ENCODE data around the gene GRIP1. TPM values are rescaled to one million over a fixed set of nuclear protein-coding genes. Genes with fewer than 3 reads are reported as not detected.

The GRIP1 gene
- total RNA-seq, 1 donor = under 0.01 TPM

- no peaks in the 10 kb centered on the region for H3K9me3 ChIP-seq (ENCODE audit: low read depth, low read length)
- no peaks in the 10 kb centered on the region for H3K4me1 ChIP-seq (ENCODE audit: insufficient read depth, low read length)
- no peaks in the 10 kb centered on the region for H3K27me3 ChIP-seq (ENCODE audit: insufficient read depth, low read length)
- no peak overlapping the region for H2AFZ ChIP-seq (ENCODE audit: low read length)
- no peak overlapping the region for H3K4me3 ChIP-seq (ENCODE audit: insufficient read depth, low read length)
- H3K4me2 ChIP-seq (ENCODE audit: insufficient read depth, low read length) = no peak overlapping the region
- H3K79me2 ChIP-seq (ENCODE audit: insufficient read depth, low read length) = no peaks in the 10 kb centered on the region
- no peak overlapping the region for H3K27ac ChIP-seq (ENCODE audit: low read depth, low read length)
- H3K36me3 ChIP-seq (ENCODE audit: insufficient read depth, low read length) = no peaks in the 10 kb centered on the region
- no peak for DNase-seq (ENCODE audit: insufficient read length, low spot score, missing footprints)
- no peaks in the 10 kb centered on the region for H4K20me1 ChIP-seq (ENCODE audit: insufficient read depth, low read length)
- TF ChIP-seq CTCF (IDR thresholded peaks at IDR 0.05; ENCODE audit: extremely low read depth, low read depth, low read length) = no peak
Observed at GRCh38 chr12:66438601-66439000, 240.3 kb downstream of the GRIP1 start.

DNA sequence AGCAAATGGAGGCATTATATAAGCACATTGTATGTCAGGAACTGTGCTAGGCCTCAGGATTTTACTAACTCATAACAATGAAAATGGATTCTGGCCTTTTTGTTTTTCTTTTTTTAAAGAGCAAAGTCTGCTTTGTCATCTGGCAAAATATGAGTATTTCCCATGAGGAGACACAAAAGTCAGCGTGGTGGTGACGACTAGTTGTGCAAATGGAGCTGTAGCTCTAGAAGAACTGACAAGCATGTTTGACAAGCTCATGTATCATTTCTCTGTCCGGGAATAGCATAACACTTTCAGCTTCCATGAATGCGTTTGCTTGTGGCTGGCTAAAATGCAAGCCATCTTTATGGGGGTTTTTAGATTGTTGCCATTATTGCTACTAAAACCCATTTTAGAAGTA is 248.8 kb downstream of the GRIP1 start:
- no peaks in the 10 kb centered on the region for H3K36me3 ChIP-seq (ENCODE audit: insufficient read depth, low read length)
- H4K20me1 ChIP-seq (ENCODE audit: insufficient read depth, low read length) = no peaks in the 10 kb centered on the region
- H3K9me3 ChIP-seq (ENCODE audit: low read depth, low read length) = no peaks in the 10 kb centered on the region
- no peak for DNase-seq (ENCODE audit: insufficient read length, low spot score, missing footprints)
- no peak overlapping the region for H3K4me3 ChIP-seq (ENCODE audit: insufficient read depth, low read length)
- no peak overlapping the region for H3K27ac ChIP-seq (ENCODE audit: low read depth, low read length)
- no peaks in the 10 kb centered on the region for H3K79me2 ChIP-seq (ENCODE audit: insufficient read depth, low read length)
- no peak for TF ChIP-seq CTCF (IDR thresholded peaks at IDR 0.05; ENCODE audit: extremely low read depth, low read depth, low read length)
- no peak overlapping the region for H3K4me2 ChIP-seq (ENCODE audit: insufficient read depth, low read length)
- no peaks in the 10 kb centered on the region for H3K4me1 ChIP-seq (ENCODE audit: insufficient read depth, low read length)
- H2AFZ ChIP-seq (ENCODE audit: low read length) = no peak overlapping the region
- H3K27me3 ChIP-seq (ENCODE audit: insufficient read depth, low read length) = peaks cover 9% of the 10 kb centered on the region

DNA sequence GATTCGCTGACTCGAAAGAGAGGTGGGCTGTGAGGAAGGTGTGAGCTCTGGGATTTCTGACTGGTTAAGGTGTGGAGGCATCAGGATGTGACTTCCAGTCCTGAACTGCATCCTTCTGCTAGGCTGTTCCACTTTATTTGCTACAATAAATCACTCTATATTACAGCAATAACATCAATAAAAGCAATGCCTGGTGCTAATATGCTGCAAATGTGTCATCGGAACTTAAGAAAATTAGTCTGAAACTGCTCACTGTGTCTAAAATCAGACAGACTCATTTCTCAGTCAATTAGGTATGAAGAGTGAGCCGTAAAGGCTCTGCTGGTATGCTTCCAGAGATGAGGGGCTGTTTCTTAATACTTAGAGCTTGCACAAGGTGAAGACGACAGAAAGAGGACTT is 250.0 kb downstream of the GRIP1 start:
- no peak overlapping the region for H3K4me2 ChIP-seq (ENCODE audit: insufficient read depth, low read length)
- no peak overlapping the region for H3K4me3 ChIP-seq (ENCODE audit: insufficient read depth, low read length)
- no peaks in the 10 kb centered on the region for H3K4me1 ChIP-seq (ENCODE audit: insufficient read depth, low read length)
- no peaks in the 10 kb centered on the region for H3K36me3 ChIP-seq (ENCODE audit: insufficient read depth, low read length)
- no peak overlapping the region for H2AFZ ChIP-seq (ENCODE audit: low read length)
- TF ChIP-seq CTCF (IDR thresholded peaks at IDR 0.05; ENCODE audit: extremely low read depth, low read depth, low read length) = no peak
- H4K20me1 ChIP-seq (ENCODE audit: insufficient read depth, low read length) = no peaks in the 10 kb centered on the region
- no peak for DNase-seq (ENCODE audit: insufficient read length, low spot score, missing footprints)
- H3K9me3 ChIP-seq (ENCODE audit: low read depth, low read length) = peaks cover 2% of the 10 kb centered on the region
- peaks cover 9% of the 10 kb centered on the region for H3K27me3 ChIP-seq (ENCODE audit: insufficient read depth, low read length)
- H3K27ac ChIP-seq (ENCODE audit: low read depth, low read length) = no peak overlapping the region
- no peaks in the 10 kb centered on the region for H3K79me2 ChIP-seq (ENCODE audit: insufficient read depth, low read length)

DNA sequence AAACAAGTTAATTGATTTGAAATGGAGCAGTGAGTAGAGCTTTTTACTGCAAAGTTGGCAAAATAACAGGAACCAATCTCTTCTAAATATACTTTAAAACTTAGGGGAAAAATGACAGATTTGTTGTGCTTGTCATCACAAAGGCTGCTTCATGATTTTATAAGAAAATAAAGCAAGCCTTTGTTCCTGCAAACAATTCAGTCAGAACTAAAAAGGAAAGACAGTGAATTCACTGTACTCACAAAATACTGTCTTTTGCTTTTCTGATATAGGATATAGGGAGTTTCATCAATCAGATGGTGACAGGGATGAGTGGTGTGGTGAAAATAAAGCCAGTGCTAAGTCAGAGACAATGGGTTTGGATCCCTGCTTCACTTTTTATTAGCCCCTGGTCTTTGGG is 250.6 kb downstream of the GRIP1 start:
- no peaks in the 10 kb centered on the region for H3K79me2 ChIP-seq (ENCODE audit: insufficient read depth, low read length)
- H2AFZ ChIP-seq (ENCODE audit: low read length) = no peak overlapping the region
- H3K4me1 ChIP-seq (ENCODE audit: insufficient read depth, low read length) = no peaks in the 10 kb centered on the region
- H3K4me3 ChIP-seq (ENCODE audit: insufficient read depth, low read length) = no peak overlapping the region
- H3K27me3 ChIP-seq (ENCODE audit: insufficient read depth, low read length) = peaks cover 9% of the 10 kb centered on the region
- no peaks in the 10 kb centered on the region for H3K36me3 ChIP-seq (ENCODE audit: insufficient read depth, low read length)
- DNase-seq (ENCODE audit: insufficient read length, low spot score, missing footprints) = no peak
- no peak for TF ChIP-seq CTCF (IDR thresholded peaks at IDR 0.05; ENCODE audit: extremely low read depth, low read depth, low read length)
- H4K20me1 ChIP-seq (ENCODE audit: insufficient read depth, low read length) = no peaks in the 10 kb centered on the region
- H3K4me2 ChIP-seq (ENCODE audit: insufficient read depth, low read length) = no peak overlapping the region
- H3K9me3 ChIP-seq (ENCODE audit: low read depth, low read length) = peaks cover 2% of the 10 kb centered on the region
- H3K27ac ChIP-seq (ENCODE audit: low read depth, low read length) = no peak overlapping the region
